Islet precursor cell (in vitro differentiated cells): ENCODE measurements around the gene DCLK1.

ENCODE experiments used
- DNase-seq: peaks from one replicate; pipeline ENCODE4 v3.0.0-alpha.2; 2018

DCLK1 gene

GRCh38 chr13:36131222-36131930 is at the start of gene DCLK1:
Gene DCLK1 (minus strand): TSS chr13:36131382.
- DNase-seq, result peak; percentile 76

- no peak for DNase-seq
Observed at GRCh38 chr13:36175621-36176020, 44.4 kb upstream of the DCLK1 start.

- no peak for DNase-seq
Observed at GRCh38 chr13:36174923-36175322, 43.7 kb upstream of the DCLK1 start.

- no peak for DNase-seq
Observed at GRCh38 chr13:36173571-36174322, 42.6 kb upstream of the DCLK1 start.

GRCh38 chr13:36166046-36166445 is 34.9 kb upstream of the DCLK1 start:
- DNase-seq, result no peak

- no peak for DNase-seq
Observed at GRCh38 chr13:36163809-36164308, 32.7 kb upstream of the DCLK1 start.

- no peak for DNase-seq
Observed at GRCh38 chr13:36163286-36163685, 32.1 kb upstream of the DCLK1 start.

- DNase-seq, result no peak
Observed at GRCh38 chr13:36160297-36160696, 29.1 kb upstream of the DCLK1 start.

- DNase-seq, result no peak
Observed at GRCh38 chr13:36158611-36159010, 27.4 kb upstream of the DCLK1 start.

GRCh38 chr13:36157480-36157879 is 26.3 kb upstream of the DCLK1 start:
- DNase-seq, result no peak

GRCh38 chr13:36154567-36155291 is 23.5 kb upstream of the DCLK1 start:
- DNase-seq, result peak; percentile 58

GRCh38 chr13:36151591-36151990 is 20.4 kb upstream of the DCLK1 start:
- DNase-seq, result no peak

- no peak for DNase-seq
Observed at GRCh38 chr13:36148446-36148845, 17.3 kb upstream of the DCLK1 start.

- no peak for DNase-seq
Observed at GRCh38 chr13:36147330-36147729, 16.1 kb upstream of the DCLK1 start.

GRCh38 chr13:36146511-36147269 is 15.5 kb upstream of the DCLK1 start:
- no peak for DNase-seq

GRCh38 chr13:36143738-36144137 is 12.6 kb upstream of the DCLK1 start:
- DNase-seq, result no peak

- DNase-seq, result no peak
Observed at GRCh38 chr13:36142735-36143134, 11.6 kb upstream of the DCLK1 start.

- DNase-seq, result no peak
Observed at GRCh38 chr13:36135876-36136275, 4.7 kb upstream of the DCLK1 start.

GRCh38 chr13:36134632-36135031 is 3.5 kb upstream of the DCLK1 start:
- no peak for DNase-seq

GRCh38 chr13:36133950-36134626 is 2.9 kb upstream of the DCLK1 start:
- DNase-seq, result no peak

- no peak for DNase-seq
Observed at GRCh38 chr13:36132376-36132775, 1.2 kb upstream of the DCLK1 start.

- DNase-seq, result no peak
Observed at GRCh38 chr13:36131931-36132297, 732 bp upstream of the DCLK1 start.
